GM20431 (cell line): ENCODE measurements around the gene TTF1.

Source experiments
- in situ Hi-C: fragments of 300-500 bp; cut with MseI, MboI; formaldehyde crosslinking; loops from one replicate; pipeline ENCODE4 v1.15.0; 2020; ENCODE audit warnings: low sequenced_read_pairs; ENCODE audit not compliant: unreplicated experiment

The TTF1 gene

DNA sequence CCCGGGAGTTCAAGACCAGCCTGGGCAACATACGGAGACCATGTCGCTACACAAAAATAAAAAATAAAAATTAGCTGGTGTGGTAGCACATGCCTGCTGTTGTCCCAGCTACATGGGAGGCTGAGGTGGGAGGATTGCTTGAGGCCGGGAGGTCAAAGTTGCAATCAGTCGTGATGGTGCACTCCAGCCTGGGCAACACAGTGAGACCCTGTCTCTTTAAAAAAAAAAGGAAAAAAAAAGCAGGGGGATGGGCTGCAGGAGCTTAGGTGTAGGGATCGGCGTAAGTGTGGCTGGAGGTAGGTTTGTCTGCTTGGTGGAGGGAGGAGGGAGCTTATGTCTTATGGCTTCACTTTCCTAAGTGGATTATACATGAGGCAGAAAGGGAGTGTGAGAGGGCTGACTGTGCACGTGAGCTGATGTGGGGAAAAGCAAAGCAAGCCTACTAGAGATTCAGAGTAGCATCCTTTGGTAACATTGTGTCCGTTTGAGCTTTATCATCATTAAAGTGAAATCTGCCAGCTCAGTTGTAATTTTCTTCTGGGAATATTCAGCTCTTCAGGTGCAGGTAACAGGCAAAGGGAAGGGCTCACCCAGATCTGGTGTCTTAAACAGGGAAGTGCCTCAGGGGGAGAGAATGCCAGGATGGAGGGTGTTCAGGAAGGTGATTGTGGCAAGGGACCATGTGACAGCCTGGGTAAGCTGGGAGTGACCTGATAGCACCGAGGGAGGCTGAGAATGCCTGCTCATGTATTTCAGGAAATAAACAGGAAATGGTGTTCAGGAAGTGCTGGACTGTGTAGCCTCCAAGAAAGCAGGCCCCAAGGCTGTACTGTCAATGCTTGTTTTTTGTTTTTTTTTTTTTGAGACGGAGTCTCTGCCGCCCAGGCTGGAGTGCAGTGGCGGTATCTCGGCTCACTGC, 34.2 kb downstream of the TTF1 start:
- in situ Hi-C loops, result no loop called here

- in situ Hi-C loops, result no loop called here
Observed at GRCh38 chr9:132370592-132370991, 36.0 kb downstream of the TTF1 start.

GRCh38 chr9:132369421-132369820, 37.2 kb downstream of the TTF1 start:
- in situ Hi-C loops, result no loop called here

- in situ Hi-C loops, result no loop called here
Observed at GRCh38 chr9:132367613-132368313, 38.9 kb downstream of the TTF1 start.

DNA sequence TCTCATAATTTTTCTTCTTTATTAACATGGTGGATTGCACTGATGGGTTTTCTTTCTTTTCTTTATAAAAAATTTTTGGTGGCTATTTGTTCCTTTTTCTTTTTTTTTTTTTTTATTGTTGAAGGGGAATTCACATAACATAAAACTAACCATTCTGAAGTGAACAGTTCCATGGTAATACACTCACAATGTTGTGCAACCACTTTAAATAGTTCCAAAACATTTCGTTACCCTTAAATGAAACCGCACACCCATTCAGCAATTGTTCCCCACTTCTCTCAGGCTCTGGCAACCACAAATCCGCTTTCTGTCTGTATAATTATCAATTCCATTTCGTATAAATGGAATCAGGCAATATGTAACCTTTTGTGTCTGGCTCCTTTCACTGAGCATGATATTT, 40.2 kb downstream of the TTF1 start:
- in situ Hi-C loops, result no loop called here

GRCh38 chr9:132365986-132366385, 40.7 kb downstream of the TTF1 start:
- in situ Hi-C loops, result no loop called here

GRCh38 chr9:132364068-132364467, 42.6 kb downstream of the TTF1 start:
- in situ Hi-C loops, result no loop called here

- in situ Hi-C loops, result no loop called here
Observed at GRCh38 chr9:132357764-132358163, 48.9 kb downstream of the TTF1 start.

GRCh38 chr9:132356324-132356924, 50.2 kb downstream of the TTF1 start:
- in situ Hi-C loops, result no loop called here

- in situ Hi-C loops, result no loop called here
Observed at GRCh38 chr9:132354637-132355355, 51.8 kb downstream of the TTF1 start, which contains the start of gene SETX. Gene SETX, minus strand, starts transcription at chr9:132354986. Its CDS starts 5,558 bp downstream, at chr9:132349428.

- in situ Hi-C loops, result no loop called here
Observed at GRCh38 chr9:132351404-132352045, 55.1 kb downstream of the TTF1 start.

DNA sequence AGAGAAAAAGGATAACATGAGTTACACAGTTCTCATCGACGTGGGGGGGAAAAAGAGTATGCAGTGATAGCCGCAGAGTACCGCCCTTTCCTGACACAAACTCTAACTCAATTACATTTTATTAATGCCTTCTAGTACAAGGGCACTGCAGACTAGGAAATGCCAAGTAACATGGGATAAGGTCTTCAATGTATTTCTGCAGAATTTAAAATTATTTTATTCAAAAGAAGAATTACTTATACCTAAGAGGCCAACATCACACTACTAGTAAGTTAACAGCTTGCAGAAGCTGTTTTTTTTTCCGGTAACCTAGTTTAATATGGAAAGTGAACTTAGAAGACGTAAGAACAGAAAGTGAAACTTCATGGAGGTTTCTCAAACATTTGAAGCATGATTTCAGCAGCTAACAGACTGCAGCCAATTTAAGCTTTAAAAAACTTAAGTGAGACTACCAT, 55.8 kb downstream of the TTF1 start:
- in situ Hi-C loops, result no loop called here

DNA sequence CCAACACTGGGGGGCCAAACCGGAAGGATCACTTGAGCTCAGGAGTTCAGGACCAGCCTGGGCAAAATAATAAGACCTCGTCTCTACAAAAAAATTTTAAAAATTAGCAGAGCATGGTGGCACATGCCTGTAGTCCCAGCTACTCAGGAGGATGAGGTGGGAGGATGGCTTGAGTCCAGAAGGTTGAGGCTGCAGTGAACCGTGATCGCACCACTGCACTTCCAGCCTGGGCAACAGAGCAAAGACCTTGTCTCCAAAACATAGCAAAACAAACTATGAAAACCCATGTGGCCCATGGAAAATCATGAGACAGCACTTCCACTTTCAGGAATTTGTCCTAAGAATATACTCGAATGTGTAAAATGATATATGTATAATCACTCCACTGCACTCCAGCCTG, 58.0 kb downstream of the TTF1 start:
- in situ Hi-C loops, result no loop called here

- in situ Hi-C loops, result no loop called here
Observed at GRCh38 chr9:132346177-132346576, 60.5 kb downstream of the TTF1 start.

GRCh38 chr9:132341177-132341840, 65.3 kb downstream of the TTF1 start:
- in situ Hi-C loops, result no loop called here

DNA sequence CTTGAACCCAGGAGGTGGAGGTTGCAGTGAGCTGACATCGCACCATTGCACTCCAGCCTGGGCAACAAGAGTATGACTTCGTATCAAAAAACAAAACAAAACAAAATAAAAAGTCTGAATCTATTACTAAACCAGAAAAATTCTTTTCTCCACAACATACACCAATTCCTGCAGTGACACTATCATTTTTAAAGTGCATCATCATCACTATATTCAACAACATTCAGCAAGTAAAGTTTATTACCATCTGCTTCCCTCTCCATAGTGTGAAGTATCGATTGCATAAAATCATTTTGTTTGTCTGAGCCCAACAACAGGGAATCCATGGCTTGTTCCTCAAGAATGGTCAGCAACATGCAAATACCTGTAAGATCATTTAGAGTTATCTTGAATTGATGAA, 72.3 kb downstream of the TTF1 start:
- in situ Hi-C loops, result no loop called here

DNA sequence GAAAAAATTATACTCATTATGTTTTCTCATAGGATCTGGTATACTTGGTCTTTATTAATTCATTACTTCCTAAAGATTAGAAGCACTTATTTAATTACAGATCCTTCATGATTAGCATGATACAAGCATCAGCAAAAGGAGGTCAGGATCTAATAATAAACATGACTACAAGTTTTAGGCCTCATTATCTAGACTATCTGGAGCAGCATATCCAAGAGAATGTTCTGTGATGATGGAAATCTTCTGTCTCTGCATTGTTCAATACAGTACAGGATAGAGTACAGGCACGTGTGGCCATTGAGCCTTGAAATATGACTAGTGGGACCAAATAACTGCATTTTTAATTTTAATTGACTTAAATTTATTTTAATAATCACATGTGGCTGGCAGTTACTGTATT, 73.1 kb downstream of the TTF1 start:
- in situ Hi-C loops, result no loop called here

GRCh38 chr9:132328580-132328979, 78.1 kb downstream of the TTF1 start:
- in situ Hi-C loops, result no loop called here

DNA sequence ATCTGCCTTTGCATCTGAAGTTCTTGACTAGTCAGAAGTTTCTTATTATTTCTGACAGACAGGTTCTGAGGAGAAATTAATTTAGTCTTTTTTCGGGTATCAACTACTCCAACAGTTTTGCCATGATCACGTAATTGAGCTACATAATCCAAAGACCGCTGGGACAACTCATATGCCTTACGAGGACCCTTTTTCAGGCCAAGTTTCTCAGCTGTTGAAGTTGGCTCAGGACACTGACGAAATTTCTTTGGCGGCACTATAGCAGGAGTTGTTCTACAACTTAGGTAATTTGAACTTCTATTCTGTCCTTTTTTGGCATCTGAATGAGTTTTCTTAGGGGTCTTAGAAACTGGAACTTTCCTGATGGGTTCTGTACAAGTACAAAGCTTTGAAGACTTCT, 79.1 kb downstream of the TTF1 start:
- in situ Hi-C loops, result no loop called here
